ENCODE measurements around the gene RPRD2.

The RPRD2 gene

DNA sequence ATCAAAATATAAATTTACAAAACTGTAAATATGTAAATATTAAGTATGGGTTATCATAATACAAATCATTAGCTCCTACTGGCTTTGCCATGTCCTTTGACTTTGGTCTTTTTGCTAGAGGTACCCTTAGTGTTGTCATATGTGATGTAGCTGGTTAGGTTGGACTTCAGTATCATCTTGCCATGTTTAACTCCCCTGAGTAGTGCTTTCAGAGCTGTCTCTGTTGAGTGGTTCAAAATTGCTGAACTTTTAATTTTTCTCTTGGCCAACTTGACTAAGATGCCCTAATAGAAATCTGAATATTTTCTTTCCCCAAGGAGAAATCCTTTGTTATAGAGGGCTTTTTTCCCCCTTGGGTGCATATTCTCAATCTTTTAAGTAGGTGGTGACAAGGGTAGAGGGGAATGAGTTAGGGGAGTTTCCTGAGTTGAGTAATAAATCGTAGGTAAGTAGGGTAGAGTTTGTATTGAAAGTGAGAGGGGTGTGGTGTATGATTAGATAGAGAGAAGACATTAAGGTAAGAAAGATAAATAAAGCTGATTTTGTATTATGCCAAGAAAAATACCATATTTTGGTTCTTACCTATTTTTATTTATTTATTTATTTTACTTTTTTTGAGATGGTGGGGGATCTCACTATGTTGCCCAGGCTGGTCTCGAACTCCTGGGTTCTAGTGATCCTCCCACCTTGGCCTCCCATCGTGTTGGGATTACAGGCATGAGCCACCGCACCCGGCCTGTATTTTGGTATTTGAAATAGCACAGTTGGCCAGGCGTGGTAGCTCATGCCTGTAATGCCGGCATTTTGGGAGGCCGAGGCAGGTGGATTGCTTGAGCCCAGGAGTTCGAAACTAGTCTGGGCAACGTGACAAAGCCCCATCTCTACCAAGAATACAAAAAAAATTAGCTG is 21.8 kb downstream of the RPRD2 start:
- in situ Hi-C loops (cut with HindIII; ENCODE audit: low pct_ligation_motif_present, low sequenced_read_pairs) = no loop called here
- no peak overlapping the region for H3K27ac ChIP-seq
- H3K27me3 ChIP-seq (replicated peaks) = no peaks in the 10 kb centered on the region
- no peak for DNase-seq
- H3K4me3 ChIP-seq (ENCODE audit: low read depth, low read length) = no peak overlapping the region
- H3K36me3 ChIP-seq (replicated peaks) = no peaks in the 10 kb centered on the region
- TF ChIP-seq, protein P1, sequence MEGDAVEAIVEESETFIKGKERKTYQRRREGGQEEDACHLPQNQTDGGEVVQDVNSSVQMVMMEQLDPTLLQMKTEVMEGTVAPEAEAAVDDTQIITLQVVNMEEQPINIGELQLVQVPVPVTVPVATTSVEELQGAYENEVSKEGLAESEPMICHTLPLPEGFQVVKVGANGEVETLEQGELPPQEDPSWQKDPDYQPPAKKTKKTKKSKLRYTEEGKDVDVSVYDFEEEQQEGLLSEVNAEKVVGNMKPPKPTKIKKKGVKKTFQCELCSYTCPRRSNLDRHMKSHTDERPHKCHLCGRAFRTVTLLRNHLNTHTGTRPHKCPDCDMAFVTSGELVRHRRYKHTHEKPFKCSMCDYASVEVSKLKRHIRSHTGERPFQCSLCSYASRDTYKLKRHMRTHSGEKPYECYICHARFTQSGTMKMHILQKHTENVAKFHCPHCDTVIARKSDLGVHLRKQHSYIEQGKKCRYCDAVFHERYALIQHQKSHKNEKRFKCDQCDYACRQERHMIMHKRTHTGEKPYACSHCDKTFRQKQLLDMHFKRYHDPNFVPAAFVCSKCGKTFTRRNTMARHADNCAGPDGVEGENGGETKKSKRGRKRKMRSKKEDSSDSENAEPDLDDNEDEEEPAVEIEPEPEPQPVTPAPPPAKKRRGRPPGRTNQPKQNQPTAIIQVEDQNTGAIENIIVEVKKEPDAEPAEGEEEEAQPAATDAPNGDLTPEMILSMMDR (IDR thresholded peaks at IDR 0.05; ENCODE audit: low read depth, low read length, missing control alignments) = no peak

DNA sequence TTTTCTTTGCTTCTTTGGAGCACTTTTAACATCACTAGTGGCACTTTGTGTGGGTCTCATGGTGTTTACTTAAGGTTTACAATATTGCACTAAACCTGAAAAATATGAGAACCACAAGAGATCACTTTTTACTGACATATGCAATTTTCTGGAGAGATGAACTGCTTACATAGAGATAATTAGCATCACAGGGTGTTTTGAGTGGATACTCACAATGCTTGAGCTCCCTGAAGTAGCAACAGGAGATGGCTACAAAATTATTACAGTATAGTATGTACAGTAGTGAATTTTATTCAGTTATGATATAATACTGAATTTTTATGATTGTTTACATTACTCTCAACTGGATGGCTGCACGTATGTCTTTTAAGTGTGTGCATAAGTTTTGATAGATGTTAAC is 22.6 kb downstream of the RPRD2 start:
- TF ChIP-seq, protein P1 (IDR thresholded peaks at IDR 0.05; ENCODE audit: low read depth, low read length, missing control alignments) = no peak
- in situ Hi-C loops (cut with HindIII; ENCODE audit: low pct_ligation_motif_present, low sequenced_read_pairs) = no loop called here
- H3K27me3 ChIP-seq (replicated peaks) = no peaks in the 10 kb centered on the region
- no peak overlapping the region for H3K27ac ChIP-seq
- H3K36me3 ChIP-seq (replicated peaks) = no peaks in the 10 kb centered on the region
- no peak overlapping the region for H3K4me3 ChIP-seq (ENCODE audit: low read depth, low read length)
- DNase-seq = no peak

DNA sequence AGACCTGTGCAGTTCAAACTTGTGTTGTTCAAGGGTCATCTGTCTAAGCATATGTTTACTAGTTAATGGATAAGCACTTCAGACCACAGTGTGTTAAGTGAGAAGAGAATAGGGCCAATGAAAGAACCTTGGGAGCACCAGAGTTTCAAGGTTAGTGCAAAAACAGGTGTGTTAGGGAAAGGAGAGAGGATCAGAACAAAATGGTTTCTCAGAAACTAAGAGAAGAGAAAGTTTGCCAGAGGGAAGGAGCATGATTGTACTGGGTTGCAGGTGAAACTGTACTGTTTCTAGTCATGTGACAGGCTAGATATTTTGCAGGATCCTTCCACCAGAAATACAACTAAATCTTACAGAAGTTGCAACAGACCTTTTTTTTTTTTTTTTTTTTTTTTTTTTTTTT is 23.3 kb downstream of the RPRD2 start:
- TF ChIP-seq, protein P1 (IDR thresholded peaks at IDR 0.05; ENCODE audit: low read depth, low read length, missing control alignments) = no peak
- in situ Hi-C loops (cut with HindIII; ENCODE audit: low pct_ligation_motif_present, low sequenced_read_pairs) = no loop called here
- H3K4me3 ChIP-seq (ENCODE audit: low read depth, low read length) = no peak overlapping the region
- DNase-seq = no peak
- no peaks in the 10 kb centered on the region for H3K36me3 ChIP-seq (replicated peaks)
- H3K27me3 ChIP-seq (replicated peaks) = no peaks in the 10 kb centered on the region
- no peak overlapping the region for H3K27ac ChIP-seq

DNA sequence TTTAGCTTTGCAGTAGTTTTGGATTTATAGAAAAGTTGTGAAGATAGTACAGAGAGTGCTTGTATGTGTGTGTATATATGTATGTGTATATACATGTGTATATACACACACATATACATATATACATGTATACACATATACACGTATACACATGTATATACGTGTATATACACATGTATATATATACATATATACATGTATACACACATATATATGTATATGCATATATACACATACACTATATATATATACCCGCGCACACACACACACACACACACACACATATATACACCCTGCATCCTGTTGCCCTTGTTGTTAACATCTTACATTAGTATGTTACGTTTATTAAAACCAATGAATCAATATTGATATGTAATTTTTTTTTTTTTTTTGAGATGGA is 24.3 kb downstream of the RPRD2 start:
- Histone ChIP-seq H3K27me3 (replicated peaks) (no peaks in the 10 kb centered on the region), H3K36me3 (replicated peaks) (no peaks in the 10 kb centered on the region), H3K4me3 (ENCODE audit: low read depth, low read length) (no peak overlapping the region), H3K27ac (no peak overlapping the region)
- no peak for DNase-seq
- in situ Hi-C loops (cut with HindIII; ENCODE audit: low pct_ligation_motif_present, low sequenced_read_pairs) = no loop called here
- TF ChIP-seq, protein P1 (IDR thresholded peaks at IDR 0.05; ENCODE audit: low read depth, low read length, missing control alignments) = no peak

DNA sequence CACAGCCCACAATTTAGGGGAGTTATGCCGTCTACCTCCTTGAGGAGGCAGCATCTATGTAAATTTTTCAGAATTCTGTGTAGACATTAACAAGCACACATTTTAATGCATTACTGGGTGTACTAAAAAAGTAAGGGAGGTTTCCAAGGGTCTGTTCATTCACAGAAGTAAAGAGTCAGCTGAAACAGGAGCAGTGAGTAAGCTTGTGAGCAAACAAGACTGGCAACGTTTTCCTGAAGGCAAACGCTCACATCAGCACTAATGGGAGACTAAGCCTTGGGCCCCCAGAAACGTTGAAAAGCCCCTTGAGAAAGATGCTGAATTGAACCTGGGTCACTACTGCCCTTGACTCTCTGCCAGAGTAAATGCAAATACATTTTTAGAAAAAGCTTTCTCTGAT is 25.7 kb downstream of the RPRD2 start:
- in situ Hi-C loops (cut with HindIII; ENCODE audit: low pct_ligation_motif_present, low sequenced_read_pairs) = no loop called here
- TF ChIP-seq, protein P1 (IDR thresholded peaks at IDR 0.05; ENCODE audit: low read depth, low read length, missing control alignments) = no peak
- Histone ChIP-seq H3K36me3 (replicated peaks) (no peaks in the 10 kb centered on the region), H3K27ac (no peak overlapping the region), H3K4me3 (ENCODE audit: low read depth, low read length) (no peak overlapping the region), H3K27me3 (replicated peaks) (no peaks in the 10 kb centered on the region)
- no peak for DNase-seq

Measured in brain microvascular endothelial cell (primary cell).